SK-N-SH (cell line): ENCODE measurements around the gene MCRIP2. TPM values are rescaled to one million over a fixed set of nuclear protein-coding genes. Genes with fewer than 3 reads are reported as not detected.

ENCODE experiments used
- CHD2 ChIP-seq: fragments of 150-350 bp; IDR thresholded peaks from 2 replicates; pipeline ENCODE4 v1.6.1; 2018; ENCODE audit warnings: low read length; ENCODE audit not compliant: partially characterized antibody
- CTCF ChIP-seq: fragments of 200-600 bp; sonication (generic); IDR thresholded peaks from 2 replicates; pipeline ENCODE4 v1.6.1; 2017; ENCODE audit warnings: antibody characterized with exemption, mild to moderate bottlenecking, moderate library complexity
- ELF1 ChIP-seq: IDR thresholded peaks from 2 replicates; pipeline ENCODE4 v1.4.0; 2012
- EP300 ChIP-seq, 2 experiments: IDR thresholded peaks; 2 replicates each; pipeline versions ENCODE4 v1.4.0 to v1.6.1; 2012; ENCODE audit warnings: borderline replicate concordance in 1 of 2, low read depth in 1 of 2, low read length in 1 of 2
- FOSL2 ChIP-seq: IDR thresholded peaks from 2 replicates; pipeline ENCODE4 v1.4.0; 2012; ENCODE audit warnings: low read depth, mild to moderate bottlenecking, moderate library complexity, borderline replicate concordance
- GABPA ChIP-seq: IDR thresholded peaks from 2 replicates; pipeline ENCODE4 v1.4.0; 2012; ENCODE audit warnings: low read depth, mild to moderate bottlenecking
- IRF3 ChIP-seq: fragments of 150-350 bp; IDR thresholded peaks from 2 replicates; pipeline ENCODE4 v1.6.1; 2016; ENCODE audit warnings: mild to moderate bottlenecking, low read depth, low read length
- JUND ChIP-seq: IDR thresholded peaks from 2 replicates; pipeline ENCODE4 v1.4.0; 2012
- MXI1 ChIP-seq: IDR thresholded peaks from 2 replicates; pipeline ENCODE4 v1.6.1; 2012; ENCODE audit warnings: mild to moderate bottlenecking, low read depth, low read length, improper control_type of control experiment
- NFIC ChIP-seq: IDR thresholded peaks from 2 replicates; pipeline ENCODE4 v1.4.0; 2012; ENCODE audit warnings: borderline replicate concordance
- NRF1 ChIP-seq: IDR thresholded peaks from 2 replicates; pipeline ENCODE4 v1.6.1; 2012; ENCODE audit warnings: low read depth, mild to moderate bottlenecking, low read length
- PBX3 ChIP-seq: IDR thresholded peaks from 2 replicates; pipeline ENCODE4; 2012
- RAD21 ChIP-seq: IDR thresholded peaks from 2 replicates; pipeline ENCODE4 v1.6.1; 2012; ENCODE audit warnings: mild to moderate bottlenecking, low read length
- RCOR1 ChIP-seq: fragments of 150-350 bp; IDR thresholded peaks from 2 replicates; pipeline ENCODE4 v1.6.1; 2017; ENCODE audit warnings: antibody characterized with exemption, low read length
- RFX5 ChIP-seq: IDR thresholded peaks from 2 replicates; pipeline ENCODE4 v1.6.1; 2012; ENCODE audit warnings: mild to moderate bottlenecking, improper control_type of control experiment, low read length
- RXRA ChIP-seq: IDR thresholded peaks from 2 replicates; pipeline ENCODE4 v1.4.0; 2012; ENCODE audit warnings: low read depth, mild to moderate bottlenecking, borderline replicate concordance
- SMC3 ChIP-seq: IDR thresholded peaks from 2 replicates; pipeline ENCODE4 v1.6.1; 2012; ENCODE audit warnings: low read depth, low read length, improper control_type of control experiment
- TAF1 ChIP-seq: IDR thresholded peaks from 2 replicates; pipeline ENCODE4 v1.6.1; 2012; ENCODE audit warnings: low read depth, mild to moderate bottlenecking, low read length, moderate library complexity, borderline replicate concordance
- USF2 ChIP-seq: fragments of 150-350 bp; IDR thresholded peaks from 2 replicates; pipeline ENCODE4 v1.6.1; 2017; ENCODE audit warnings: antibody characterized with exemption, low read length, low read depth, borderline replicate concordance
- YY1 ChIP-seq: IDR thresholded peaks from 2 replicates; pipeline ENCODE4 v1.4.0; 2012; ENCODE audit warnings: low read depth, mild to moderate bottlenecking
- ZBTB33 ChIP-seq: IDR thresholded peaks from 2 replicates; pipeline ENCODE4 v1.4.0; 2012; ENCODE audit warnings: low read depth, borderline replicate concordance
- polyA plus RNA-seq, 3 experiments: library from polyadenylated mRNA; depleted of rRNA; stranded (reverse); fragments of >200 nt; gene quantifications; 2 replicates each; pipeline ENCODE4 v1.2.3, GENCODE V29; 2012

The MCRIP2 gene
- polyA plus RNA-seq, 1 of the 3 experiments (the other 2 are of a cell fraction) = 36.9 TPM

- no peak for TF ChIP-seq JUND
- no peak for TF ChIP-seq USF2
- no peak for TF ChIP-seq RFX5
- TF ChIP-seq RCOR1 = no peak
- no peak for TF ChIP-seq PBX3
- no peak for TF ChIP-seq NFIC
- TF ChIP-seq CTCF = no peak
- no peak for TF ChIP-seq SMC3
- no peak for TF ChIP-seq NRF1
- TF ChIP-seq MXI1 = peak; percentile 96
- TF ChIP-seq ELF1 = 0 out of 2 replicates have a peak, but pooled peaks have one; percentile 41
- TF ChIP-seq FOSL2 = peak; percentile 70
- TF ChIP-seq CHD2 = peak; percentile 84
- no peak for TF ChIP-seq IRF3
- TF ChIP-seq RAD21 = no peak
- TF ChIP-seq ZBTB33 = peak; percentile 85; the same call in 1 of the 2 replicates
- TF ChIP-seq GABPA = peak; percentile 52; the same call in 1 of the 2 replicates
- no peak for TF ChIP-seq RXRA
- 0 out of 4 replicates have a peak, but pooled peaks of 1 of the 2 experiments have one; percentile 1 for TF ChIP-seq EP300 (IDR thresholded peaks at IDR 0.05; ENCODE audit: borderline replicate concordance in 1 of 2, low read depth in 1 of 2, low read length in 1 of 2)
- 0 out of 2 replicates have a peak, but pooled peaks have one; percentile 19 for TF ChIP-seq TAF1
- TF ChIP-seq YY1 = peak; percentile 18; the same call in 1 of the 2 replicates
Measured at GRCh38 chr16:636206-637080, 5.2 kb upstream of the MCRIP2 start, which contains the start of gene METTL26 (continued).
